Inflammatory macrophage (primary cell): ENCODE data around the gene LTA.
"Not testable (repeated sequence)": the region's sequence is repeated elsewhere in the genome, so short reads cannot be mapped to it uniquely, and the experiment has no call there.

Source experiments
- DNase-seq, 2 donors: peaks; one replicate each; pipeline ENCODE4 v3.0.0-alpha.2; 2020 to 2022

LTA gene

DNA sequence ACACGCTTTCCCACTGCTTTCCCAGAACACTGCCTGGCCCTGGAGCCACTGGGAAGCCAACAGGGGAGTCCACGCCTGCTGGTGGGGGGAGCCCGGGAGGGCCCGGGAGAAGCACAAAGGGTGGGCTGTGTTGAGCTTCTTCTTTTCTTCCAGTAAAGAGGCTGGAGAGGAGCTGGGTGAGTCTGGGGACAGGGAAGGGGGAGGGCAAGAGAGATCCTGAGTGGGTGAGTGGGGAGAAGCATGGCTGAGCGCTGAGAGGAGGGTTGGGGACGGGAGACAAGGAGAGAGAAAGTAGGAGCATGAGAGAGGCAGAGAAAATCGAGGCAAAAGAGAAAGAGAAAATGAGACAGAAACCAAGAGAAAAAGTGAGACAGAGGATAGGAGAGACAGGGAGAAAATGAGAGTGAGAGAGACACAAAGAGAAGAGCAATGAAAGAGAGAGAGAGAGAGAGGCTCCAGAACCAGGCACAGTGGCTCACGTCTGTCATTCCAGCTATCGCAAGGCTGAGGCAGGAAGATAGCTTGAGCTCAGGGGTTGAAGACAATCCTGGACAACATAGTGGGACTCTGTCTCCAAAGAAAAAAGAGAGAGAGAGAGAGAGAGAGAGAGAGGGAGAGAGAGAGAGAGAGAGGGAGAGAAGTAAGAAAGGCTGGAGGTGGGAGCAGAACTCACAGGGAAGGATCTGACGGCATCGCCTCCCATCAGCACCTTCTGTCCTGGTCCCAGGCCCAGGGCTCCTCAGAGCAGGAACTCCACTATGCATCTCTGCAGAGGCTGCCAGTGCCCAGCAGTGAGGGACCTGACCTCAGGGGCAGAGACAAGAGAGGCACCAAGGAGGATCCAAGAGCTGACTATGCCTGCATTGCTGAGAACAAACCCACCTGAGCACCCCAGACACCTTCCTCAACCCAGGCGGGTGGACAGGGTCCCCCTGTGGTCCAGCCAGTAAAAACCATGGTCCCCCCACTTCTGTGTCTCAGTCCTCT is 16.0 kb downstream of the LTA start:
- DNase-seq, result peak in 1 of 2 donors; percentile 41

DNA sequence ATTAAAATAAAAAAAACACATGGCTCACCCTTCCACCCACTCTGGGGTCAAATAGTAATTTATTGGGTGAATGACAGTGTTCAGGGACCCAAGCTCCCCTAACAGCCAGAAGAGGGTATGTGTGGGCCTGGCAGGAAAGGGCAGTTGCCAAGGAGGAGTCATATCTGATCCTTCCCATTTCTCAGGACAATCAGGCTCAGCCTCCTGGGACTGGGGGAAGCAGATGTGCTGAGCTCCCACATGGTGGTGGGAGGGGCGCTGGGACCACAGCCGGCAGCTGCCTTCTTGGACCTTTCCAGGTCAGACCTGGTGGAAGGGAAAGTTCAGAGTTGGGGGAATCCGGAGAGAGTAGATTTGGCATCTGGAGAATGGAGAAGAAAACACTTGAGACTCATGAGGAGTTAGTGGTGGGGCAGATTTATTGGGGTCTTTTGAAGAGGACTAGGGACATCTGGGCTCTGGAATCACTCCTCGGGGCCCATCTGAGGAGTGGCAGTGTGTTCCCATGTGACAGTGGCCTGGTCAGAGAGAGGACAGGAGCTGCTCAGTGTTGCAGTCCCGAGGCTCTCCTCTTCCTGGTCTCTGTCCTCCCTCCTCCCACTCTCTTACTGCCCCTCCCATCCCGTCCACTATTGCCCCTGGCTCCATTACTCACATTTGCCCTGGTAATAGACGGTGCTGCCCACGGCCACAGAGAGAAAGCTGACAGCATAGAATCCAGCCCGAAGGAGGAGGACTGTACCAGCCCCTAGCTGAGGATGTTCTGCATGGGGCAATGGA is 17.0 kb downstream of the LTA start:
- peak; percentile 67 to 79 for DNase-seq

DNA sequence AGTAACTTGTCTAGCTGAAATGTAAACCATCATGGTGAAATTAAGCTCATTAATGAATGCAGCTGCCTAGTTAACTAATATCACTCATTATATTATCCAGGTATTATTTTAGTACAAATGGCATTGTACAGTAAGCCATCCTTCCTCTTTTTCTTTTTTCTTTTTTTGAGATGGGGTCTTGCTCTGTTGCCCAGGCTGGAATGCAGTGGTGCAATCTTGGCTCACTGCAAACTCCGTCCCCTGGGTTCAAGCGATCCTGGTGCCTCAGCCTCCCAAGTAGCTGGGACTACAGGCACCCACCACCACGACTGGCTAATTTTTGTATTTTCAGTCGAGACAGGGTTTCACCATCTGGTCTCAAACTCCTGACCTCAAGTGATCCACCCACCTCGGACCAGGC is 18.6 kb downstream of the LTA start:
- not testable (repeated sequence) for DNase-seq

DNA sequence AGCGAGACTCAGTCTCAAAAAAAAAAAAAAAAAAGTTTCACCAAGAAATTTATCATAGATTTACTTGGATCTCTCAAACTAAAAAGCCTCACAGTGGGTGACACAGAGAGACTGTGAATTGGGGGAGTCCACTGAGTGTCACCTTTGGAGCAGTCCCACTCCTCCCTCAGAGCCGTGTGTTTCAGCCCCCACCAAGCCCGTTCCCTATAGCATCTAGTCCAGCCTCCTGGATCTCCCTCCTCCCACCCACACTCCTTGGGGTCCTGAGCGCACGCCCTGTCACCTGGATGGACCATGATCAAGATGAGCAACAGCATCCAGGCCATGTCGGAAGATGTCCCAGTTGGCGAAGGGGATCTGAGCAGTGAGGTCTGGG is 20.3 kb downstream of the LTA start:
- DNase-seq, result no peak

DNA sequence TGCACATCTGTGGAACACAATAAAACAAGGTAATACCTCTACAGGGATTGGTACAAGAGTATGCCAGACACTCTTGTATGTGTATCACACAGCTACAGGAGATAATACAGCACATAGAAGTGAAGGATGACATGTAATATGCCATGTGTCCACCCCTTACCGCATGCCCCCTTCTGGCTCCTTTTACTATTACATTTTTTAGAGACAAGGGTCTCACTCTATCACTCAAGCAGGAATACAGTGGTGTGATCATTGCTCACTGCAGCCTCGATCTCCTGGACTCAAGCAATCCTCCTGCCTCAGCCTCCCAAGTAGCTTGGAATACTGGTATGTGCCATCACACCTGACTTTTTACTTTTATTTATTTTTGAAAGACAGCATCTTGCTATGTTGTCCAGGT is 24.9 kb downstream of the LTA start:
- peak; percentile 47 to 67 for DNase-seq

DNA sequence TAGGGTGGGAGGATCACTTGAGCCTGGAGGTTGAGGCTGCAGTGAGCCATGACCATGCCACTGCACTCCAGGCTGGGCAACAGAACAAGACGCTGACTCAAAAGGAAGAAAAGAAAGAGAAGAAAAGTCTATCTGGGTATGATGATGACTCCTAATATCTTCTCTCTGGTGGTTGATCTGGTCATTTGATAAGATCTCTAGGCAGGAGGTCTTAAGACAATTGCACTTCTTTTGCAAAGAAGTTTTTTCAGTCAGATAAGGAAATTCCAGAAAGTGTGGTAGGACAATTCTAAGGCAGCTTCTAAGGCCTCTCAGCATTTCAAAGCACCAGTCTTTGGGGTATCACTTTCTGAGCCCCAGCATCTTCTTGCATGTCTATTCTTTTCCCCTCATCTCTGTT is 35.2 kb downstream of the LTA start:
- no peak for DNase-seq

DNA sequence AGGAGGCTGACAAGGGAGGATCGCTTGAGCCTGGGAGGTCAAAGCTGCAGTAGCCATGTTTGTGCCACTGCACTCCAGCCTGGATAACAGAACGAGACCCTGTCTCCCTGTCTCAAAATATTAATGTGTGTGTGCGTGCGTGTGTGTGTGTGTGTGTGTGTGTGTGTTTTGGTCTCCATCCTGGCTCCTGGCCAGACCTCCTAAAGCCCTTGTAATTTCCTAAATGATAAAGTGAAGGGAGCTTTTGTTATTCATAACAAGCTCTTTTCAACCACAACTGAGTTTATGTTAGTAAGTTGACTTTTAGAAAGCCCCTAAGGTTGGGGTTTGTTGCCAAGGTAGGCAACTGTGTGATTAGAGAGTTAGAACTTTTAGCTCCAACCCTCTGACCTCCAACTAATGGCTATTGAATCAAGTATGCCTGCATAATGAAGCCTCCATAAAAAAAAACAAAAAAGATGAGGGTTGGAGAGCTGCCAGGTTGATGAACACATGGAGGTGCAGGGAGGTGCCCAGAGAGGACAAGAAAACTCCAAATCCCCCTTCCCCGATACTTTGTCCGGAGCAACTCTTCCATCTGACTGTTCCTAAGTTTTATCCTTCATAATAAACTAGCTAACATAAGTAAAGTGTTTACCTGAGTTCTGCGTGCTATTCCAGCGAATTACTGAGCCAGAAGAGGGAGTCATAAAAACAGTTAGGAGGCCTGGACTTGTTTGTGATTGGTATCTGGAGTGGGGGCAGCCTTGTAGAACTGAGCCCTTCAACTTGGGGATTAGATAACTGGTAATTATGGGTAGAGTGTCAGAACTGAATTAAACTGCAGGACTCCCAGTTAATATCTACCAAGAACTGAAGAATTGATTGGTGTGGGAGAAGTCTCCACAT is 37.7 kb downstream of the LTA start:
- DNase-seq, result no peak

DNA sequence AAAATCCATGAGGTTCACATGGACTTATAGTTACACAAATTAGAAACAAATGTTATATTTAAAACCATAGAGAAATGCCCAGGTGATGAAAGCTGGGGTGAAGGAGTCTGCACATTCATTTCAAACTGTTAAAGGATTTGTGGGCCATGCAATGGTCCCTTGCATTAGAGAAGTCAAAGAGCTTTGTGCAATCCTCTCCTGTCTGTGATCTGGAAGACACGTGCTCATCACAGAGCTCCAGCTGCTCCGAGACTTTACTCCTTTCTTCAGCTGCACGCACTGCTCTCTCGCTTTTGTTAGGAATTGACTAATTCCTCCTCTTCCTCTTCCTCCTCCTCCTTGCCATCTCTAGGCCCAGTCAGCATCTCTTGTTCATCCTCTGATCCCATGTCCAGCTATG is 38.9 kb downstream of the LTA start:
- DNase-seq, result peak; percentile 28 to 42

DNA sequence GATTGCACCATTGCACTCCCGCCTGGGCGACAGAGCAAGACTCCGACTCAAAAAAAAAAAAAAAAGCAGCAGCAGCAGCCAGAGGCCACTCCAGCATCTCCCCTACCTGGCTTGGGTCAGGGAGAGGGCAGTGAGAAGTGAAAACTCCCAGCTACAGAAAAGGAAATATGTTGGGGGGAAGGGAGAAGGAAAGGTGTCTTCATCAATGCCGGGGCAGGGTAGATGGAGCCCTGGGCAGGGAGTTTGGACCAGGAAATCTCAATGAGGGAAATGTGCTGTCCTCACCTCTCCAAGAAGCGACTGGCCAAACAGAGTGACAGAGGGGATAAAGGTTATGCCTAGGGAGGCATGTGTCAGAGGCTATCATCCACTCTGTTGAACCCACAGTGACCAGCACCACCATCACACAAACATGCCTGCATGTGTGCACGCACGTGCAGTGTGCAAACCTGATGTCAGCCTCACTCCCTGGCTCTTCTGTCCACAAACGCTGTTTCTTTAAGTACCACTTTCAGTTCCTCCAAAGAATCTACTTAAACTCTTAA is 42.1 kb downstream of the LTA start:
- DNase-seq, result peak; percentile 47 to 66

DNA sequence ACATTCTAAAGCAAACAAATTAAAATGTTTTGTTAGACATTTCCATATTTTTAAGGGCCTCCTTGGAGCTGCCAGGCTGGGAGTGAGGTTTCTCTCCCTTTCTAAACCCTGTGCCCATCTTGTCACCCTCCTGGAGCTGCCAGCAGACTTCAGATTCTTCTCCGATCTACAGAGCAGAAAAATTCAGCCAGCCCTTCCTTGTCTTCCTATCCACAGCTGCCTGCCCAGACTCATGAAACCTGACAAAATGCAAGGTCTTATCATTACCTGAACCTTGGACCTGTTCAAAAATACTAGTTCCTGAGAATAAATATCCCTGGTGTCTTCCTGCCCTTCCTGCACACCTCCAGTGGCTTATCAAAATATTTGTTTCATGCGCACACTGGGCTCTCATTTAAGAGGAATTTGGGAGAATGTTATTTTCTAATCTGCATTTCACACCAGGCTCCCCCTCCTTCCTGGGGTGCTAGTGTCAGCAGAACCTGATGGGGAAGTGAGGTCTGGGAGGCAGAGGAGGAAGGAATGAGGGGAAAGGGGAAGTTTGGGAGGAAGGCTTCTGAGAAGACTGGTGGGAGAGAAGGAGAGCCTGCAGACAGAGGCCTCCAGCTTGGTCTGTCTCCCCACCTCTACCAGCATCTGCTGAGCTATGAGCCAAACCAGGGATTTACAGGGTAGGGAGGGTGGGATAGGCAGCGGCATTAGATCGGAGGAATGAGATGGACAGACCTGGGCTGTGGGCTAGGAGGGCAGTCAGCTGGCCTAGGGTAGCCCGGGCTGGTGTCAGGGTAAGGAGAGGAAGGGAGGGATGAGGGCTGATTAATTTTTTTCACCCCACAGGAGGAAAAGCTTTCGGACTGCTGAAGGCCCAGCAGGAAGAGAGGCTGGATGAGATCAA is 42.8 kb downstream of the LTA start, which contains the start of gene AIF1:
Gene AIF1, plus strand, starts transcription at position 551 of the 895 bp plus-strand sequence. Its CDS starts 96 bp downstream, at position 647.
- peak; percentile 78 to 80 for DNase-seq

DNA sequence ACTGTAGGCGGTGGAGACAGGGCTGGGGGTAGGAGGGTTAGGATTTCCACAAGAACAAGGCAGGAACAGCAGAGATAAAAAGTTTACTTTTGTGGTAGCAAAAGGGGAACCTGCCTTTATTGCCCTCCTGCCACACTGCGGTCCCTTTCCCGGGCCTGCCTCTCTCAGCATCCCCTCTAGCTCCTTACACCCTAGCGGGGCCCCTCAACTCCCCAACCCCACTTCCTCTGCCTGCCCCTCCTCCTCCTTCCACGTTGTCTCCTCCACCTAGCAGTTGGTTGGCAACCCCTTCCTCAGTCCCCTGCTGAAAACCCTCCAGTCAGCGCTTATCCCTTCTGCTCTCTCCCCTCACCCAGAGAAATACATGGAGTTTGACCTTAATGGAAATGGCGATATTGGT is 43.7 kb downstream of the LTA start:
- DNase-seq, result peak; percentile 17 to 18

DNA sequence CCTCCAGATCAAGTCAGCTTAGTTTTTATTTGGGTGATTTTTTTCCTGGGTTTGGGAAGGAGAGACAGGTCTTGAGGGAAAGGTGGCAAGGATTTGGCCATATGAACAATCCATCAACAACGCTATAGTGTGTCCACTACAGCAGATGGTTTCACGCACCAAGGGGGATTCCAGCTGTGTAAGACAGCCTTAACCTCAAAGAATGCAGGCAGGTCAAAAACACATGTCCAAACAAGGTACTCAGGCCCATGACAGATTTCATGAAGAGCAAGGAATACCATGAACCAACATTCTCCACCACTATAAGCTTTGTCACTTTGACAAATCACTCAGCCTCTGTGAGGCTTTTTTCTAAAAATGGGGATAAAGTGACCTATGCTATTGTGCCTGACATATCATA is 44.9 kb downstream of the LTA start:
- no peak for DNase-seq

DNA sequence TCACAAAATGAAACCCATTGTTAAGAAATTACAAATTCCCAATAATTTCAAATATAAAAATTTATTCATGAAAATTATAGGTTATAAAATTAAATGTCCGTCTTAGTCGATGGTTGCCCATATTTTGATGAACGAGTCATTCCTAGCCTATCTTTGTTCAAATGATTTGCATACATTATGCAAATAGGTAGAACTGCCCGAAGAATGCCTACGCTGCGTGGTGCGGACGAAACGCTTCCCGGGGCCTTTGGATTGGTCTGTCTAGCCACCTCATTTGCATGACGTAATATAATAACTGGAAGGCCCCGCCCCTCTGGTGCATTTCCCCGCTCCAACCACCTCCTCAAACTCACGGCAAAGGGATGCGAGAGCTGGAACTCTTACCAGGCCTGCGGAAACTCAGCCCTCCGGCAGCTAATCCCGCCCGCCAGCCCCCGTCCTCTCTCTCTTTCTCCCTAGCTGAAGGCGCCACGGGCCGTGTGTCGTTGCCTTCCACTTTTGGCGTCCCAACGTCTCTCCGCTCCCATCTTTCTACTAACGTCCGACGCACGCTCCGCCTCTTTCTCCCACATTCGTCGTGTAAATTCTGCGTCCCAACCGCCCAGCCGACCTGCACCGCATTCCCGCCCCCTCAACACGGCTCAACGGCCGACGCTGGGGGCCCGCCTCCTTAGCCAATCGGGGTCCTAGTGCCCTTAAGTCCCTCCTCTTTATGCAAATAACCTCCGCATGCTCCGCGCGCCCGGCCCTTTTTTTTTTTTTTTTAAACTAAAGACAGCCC is 47.9 kb downstream of the LTA start:
- peak; percentile 100 for DNase-seq

DNA sequence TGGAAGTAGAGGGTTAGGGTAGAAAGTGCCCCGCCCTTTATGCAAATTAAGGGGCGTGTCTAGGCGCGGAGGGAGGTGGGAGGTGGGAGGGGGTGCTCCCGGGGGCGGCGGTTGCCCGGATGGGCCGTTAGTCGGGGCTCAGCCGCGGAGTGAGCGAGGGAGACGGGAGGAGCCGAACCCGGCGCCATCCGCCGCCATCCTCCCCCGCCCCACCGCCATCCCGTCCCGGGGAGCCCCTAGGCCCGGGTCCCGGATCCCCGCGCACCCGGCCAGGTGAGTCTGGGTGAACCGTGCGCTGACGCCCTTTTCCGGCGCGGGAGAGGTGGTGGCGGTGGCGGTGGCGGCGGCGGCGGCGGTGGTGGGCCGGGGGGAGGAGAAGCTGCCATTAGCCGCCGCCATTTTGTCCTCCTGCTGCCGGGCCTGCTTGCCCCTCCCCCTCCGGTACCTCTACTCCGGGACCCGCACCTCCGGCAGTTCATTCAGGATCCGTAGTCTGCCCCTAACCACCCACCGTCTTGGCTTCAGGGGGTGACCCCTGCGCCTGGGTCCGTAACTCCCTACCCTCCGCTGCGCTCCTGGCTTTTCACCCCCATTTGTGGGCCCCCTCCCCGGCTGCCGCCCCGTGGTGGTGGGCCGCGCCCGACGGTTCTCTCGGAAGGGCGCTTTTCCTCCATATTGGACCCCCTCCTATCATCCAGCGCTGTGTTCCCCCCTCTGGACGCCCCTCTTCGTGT is 48.7 kb downstream of the LTA start, which contains the start of gene PRRC2A:
Gene PRRC2A, plus strand, starts transcription at position 130 of the 734 bp plus-strand sequence. CDS start 2,075 bp downstream, outside the sequence.
- peak in 1 of 2 donors; percentile 41 for DNase-seq

DNA sequence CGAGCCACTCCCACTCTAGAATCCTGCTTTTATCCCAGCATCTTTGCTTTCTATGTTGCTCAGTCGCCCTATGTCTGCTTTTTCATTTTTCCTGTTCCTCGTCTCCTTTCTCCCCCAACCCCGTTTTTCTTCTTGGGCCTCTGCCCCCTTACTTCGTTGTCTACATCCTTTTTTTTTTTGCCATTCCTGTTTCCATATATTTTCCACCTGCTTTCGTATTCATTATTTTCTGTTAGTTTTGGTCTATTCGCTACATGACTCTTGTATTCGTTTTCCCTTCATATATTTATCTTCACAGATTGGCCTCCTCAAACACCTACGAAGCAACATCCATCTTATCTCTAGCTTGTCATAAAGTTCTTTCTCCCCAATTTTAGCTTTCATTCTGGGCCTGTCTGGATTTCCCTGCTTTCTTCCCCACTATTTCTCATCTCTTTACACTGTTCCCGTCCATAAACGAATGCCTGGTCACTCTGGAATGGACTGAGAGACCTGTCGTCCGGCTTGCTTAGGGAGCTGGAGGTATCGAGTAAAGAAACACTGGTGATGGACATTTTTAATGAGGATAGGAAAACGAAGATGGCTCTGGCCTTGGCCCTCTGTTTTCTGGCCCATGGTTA is 49.3 kb downstream of the LTA start:
- no peak for DNase-seq

DNA sequence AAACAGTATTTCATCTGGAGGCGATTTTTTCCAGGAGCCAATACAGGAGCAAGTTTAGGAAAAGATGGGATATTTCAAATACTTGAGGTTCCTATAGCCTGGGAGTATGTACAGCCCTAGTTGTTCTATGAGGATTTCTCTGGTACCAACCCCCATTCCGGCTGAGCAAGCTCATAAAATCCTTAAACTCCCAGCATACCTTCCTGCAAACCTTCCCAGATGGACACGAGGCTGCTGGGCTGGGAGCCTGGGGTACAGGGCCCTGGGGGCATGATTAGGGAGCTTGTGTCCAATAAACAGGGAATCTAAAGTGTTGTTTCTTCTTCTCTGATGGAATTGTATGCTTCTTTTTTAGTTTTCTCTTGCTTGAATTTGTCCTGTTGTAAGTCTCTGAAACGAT is 49.9 kb downstream of the LTA start:
- no peak for DNase-seq

DNA sequence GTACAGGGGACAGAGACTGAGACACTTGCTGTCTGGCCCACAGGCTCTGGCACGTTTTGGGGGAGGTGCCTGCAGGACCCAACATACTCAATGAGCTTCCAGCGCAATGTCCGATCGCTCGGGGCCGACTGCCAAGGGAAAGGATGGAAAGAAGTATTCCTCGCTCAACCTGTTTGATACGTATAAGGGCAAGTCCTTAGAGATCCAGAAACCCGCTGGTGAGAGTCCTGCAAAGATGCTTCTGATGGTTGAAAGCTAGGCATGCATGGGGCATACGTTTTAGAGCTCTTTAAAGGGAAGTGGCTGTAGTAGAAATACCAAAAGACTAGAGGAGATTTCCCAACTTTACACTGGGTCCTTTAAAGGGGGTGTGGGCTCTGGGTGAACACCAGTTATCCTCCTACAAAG is 50.6 kb downstream of the LTA start:
- DNase-seq, result peak; percentile 57 to 59
